K562 (cell line): ENCODE measurements around the gene ADGRG1. TPM values are rescaled to one million over a fixed set of nuclear protein-coding genes. Genes with fewer than 3 reads are reported as not detected.

Source experiments
- ATAC-seq: fragments of 200-7000 bp; cut with Tn5 transposase; 3 replicates; pipeline ENCODE4 v1.9.1; 2020; ENCODE audit warnings: moderate library complexity
- BruUV-seq: library from RNA; stranded (reverse); fragments of 400-500 nt; replicated peaks from 2 replicates; lab custom pipeline; 2021; lab: Mats Ljungman, UMichigan
- CTCF ChIA-PET: fragments of 300-600 bp; formaldehyde crosslinking; extraction: SDS; loops from one replicate; lab custom pipeline; 2021; ENCODE audit warnings: low intra/inter-chr PET ratio; lab: Yijun Ruan, JAX
- POLR2A ChIA-PET: fragments of 300-600, 350-650 bp; sonication (Branson Sonifier 250); formaldehyde crosslinking; extraction: SDS; loops from one replicate; lab custom pipeline; 2021; ENCODE audit warnings: antibody characterized with exemption, inconsistent platforms; lab: Yijun Ruan, JAX
- DNase-seq, 4 experiments: peaks; one replicate each; pipeline versions ENCODE4 v3.0.0 to v3.0.0-alpha.2; 2011 to 2018; ENCODE audit warnings: low spot score in 3 of 4, mixed read lengths in 3 of 4; ENCODE audit errors: extremely low read depth in 1 of 4
- FAIRE-seq: peaks from 2 replicates; lab custom pipeline; 2011; peaks lifted over from hg19 to GRCh38; lab: Jason Lieb, UNC
- H2AFZ ChIP-seq: 2 replicates; pipeline ENCODE4 v1.6.0; 2011; ENCODE audit warnings: low read depth, low read length, control low read depth, inconsistent platforms
- H3K27ac ChIP-seq: fragments of 200-600 bp; 3 replicates; pipeline ENCODE4 v1.8.0; 2011; ENCODE audit warnings: low read depth, mild to moderate bottlenecking, control low read depth, inconsistent platforms, low read length, moderate library complexity, mixed read lengths; ENCODE audit errors: extremely low read depth
- H3K27me3 ChIP-seq, 2 experiments: fragments of 300-600 bp in 1 of 2; 2 replicates in 1 of 2; 3 replicates in 1 of 2; pipeline versions ENCODE4 v1.6.0 to v1.8.0; 2011; ENCODE audit warnings: inconsistent platforms in 2 of 2, low read length in 2 of 2, mild to moderate bottlenecking in 1 of 2, mixed read lengths in 1 of 2, moderate library complexity in 1 of 2; ENCODE audit not compliant: control insufficient read depth in 2 of 2, insufficient read depth in 2 of 2
- H3K36me3 ChIP-seq: fragments of 300-600 bp; 3 replicates; pipeline ENCODE4 v1.8.0; 2011; ENCODE audit warnings: mild to moderate bottlenecking, low read length, inconsistent platforms; ENCODE audit not compliant: control insufficient read depth, insufficient read depth
- H3K4me1 ChIP-seq, 2 experiments: fragments of 200-600 bp in 1 of 2; replicated peaks in 1 of 2; 2 replicates in 1 of 2; 3 replicates in 1 of 2; pipeline versions ENCODE4 v1.5.1 to v1.8.0; 2011; ENCODE audit warnings: inconsistent platforms in 2 of 2, low read length in 2 of 2, mild to moderate bottlenecking in 1 of 2, mixed read lengths in 1 of 2, moderate library complexity in 1 of 2; ENCODE audit not compliant: control insufficient read depth in 2 of 2, insufficient read depth in 2 of 2
- H3K4me2 ChIP-seq: 2 replicates; pipeline ENCODE4 v1.6.1; 2011; ENCODE audit warnings: low read length, control low read depth, inconsistent platforms, mixed read lengths; ENCODE audit not compliant: insufficient read depth
- H3K4me3 ChIP-seq: fragments of 200-600 bp; sonication (generic), shearing (Covaris generic); 2 replicates; pipeline ENCODE4 v1.5.1; 2016; ENCODE audit warnings: control low read depth, inconsistent platforms
- H3K79me2 ChIP-seq: fragments of 200-600 bp; 3 replicates; pipeline ENCODE4 v1.8.0; 2011; ENCODE audit warnings: low read length, inconsistent platforms; ENCODE audit not compliant: control insufficient read depth, insufficient read depth
- H3K9ac ChIP-seq, 2 experiments: 2 replicates each; pipeline versions ENCODE4 v1.6.0 to v1.6.1; 2011; ENCODE audit warnings: low read depth in 2 of 2, low read length in 2 of 2, control low read depth in 1 of 2, inconsistent platforms in 1 of 2, mild to moderate bottlenecking in 1 of 2, mixed read lengths in 1 of 2; ENCODE audit not compliant: insufficient read depth in 1 of 2
- H3K9me1 ChIP-seq: one replicate; pipeline ENCODE4 v1.6.0; 2011; ENCODE audit warnings: inconsistent platforms, mild to moderate bottlenecking, low read length, moderate library complexity; ENCODE audit not compliant: control insufficient read depth, insufficient read depth
- H3K9me3 ChIP-seq: replicated peaks from 2 replicates; pipeline ENCODE4 v1.5.1; 2011; ENCODE audit warnings: low read depth, low read length, inconsistent platforms; ENCODE audit not compliant: control insufficient read depth, insufficient read depth
- H4K20me1 ChIP-seq: replicated peaks from 2 replicates; pipeline ENCODE4 v1.6.1; 2011; ENCODE audit warnings: low read length, inconsistent platforms, mixed read lengths; ENCODE audit not compliant: control insufficient read depth, insufficient read depth
- ATF3 ChIP-seq, 2 experiments: fragments of 450-650 bp in 1 of 2; sonication (generic) in 1 of 2; formaldehyde crosslinking in 1 of 2; IDR thresholded peaks in 1 of 2; conservative IDR thresholded peaks in 1 of 2; 2 replicates each; pipeline versions ENCODE4 v1.6.1 to v1.8.1; 2016 to 2023; ENCODE audit warnings: mild to moderate bottlenecking in 2 of 2, moderate library complexity in 2 of 2, inconsistent platforms in 1 of 2, missing genetic modification reagents in 1 of 2
- CEBPB ChIP-seq: fragments of 450-650 bp; IDR thresholded peaks from 2 replicates; pipeline ENCODE4 v1.6.1; 2016; ENCODE audit warnings: missing genetic modification characterization, missing compliant biosample characterization
- CEBPG ChIP-seq, 3 experiments: fragments of 200-800 bp in 1 of 3; sonication (Bioruptor generic) in 1 of 3; sonication (generic) in 1 of 3; formaldehyde crosslinking in 1 of 3; IDR thresholded peaks in 2 of 3; conservative IDR thresholded peaks in 1 of 3; 2 replicates each; pipeline versions ENCODE4 v1.6.1 to v1.8.0; 2016 to 2022; ENCODE audit warnings: missing compliant biosample characterization in 2 of 3, missing genetic modification characterization in 2 of 3, mild to moderate bottlenecking in 1 of 3, missing genetic modification reagents in 1 of 3
- ZKSCAN1 ChIP-seq: fragments of 150-350 bp; IDR thresholded peaks from 2 replicates; pipeline ENCODE4 v1.6.1; 2016; ENCODE audit warnings: low read depth, low read length
- ZNF655 ChIP-seq: fragments of 250-450 bp; sonication (Bioruptor Pico); IDR thresholded peaks from 2 replicates; pipeline ENCODE4 v1.5.0; 2021
- WGBS: fragments of 100-300 bp; shearing (Covaris generic); methylation state at CpG from one replicate; pipeline ENCODE4 v1.1.6; 2016; ENCODE audit warnings: low coverage, mixed read lengths; ENCODE audit not compliant: insufficient coverage; ENCODE audit errors: missing lambda C conversion rate; 5-methylcytosine and 5-hydroxymethylcytosine counted together
- in situ Hi-C: fragments of 300-500 bp; cut with MboI; formaldehyde crosslinking; loops from 4 replicates; pipeline ENCODE4 v1.15.0; 2018; ENCODE audit warnings: inconsistent platforms, mixed read lengths
- intact Hi-C: fragments of 100-400 bp; cut with micrococcal nuclease; formaldehyde crosslinking; loops from 2 replicates; pipeline ENCODE4 v1.14.2; 2022
- polyA plus RNA-seq, 8 experiments: library from polyadenylated mRNA; depleted of rRNA in 4 of 8; stranded (reverse) in 5 of 8; unstranded in 3 of 8; fragments of >200 nt; fragmentation: Nextera tagmentation in 2 of 8; fragmentation: Illumina TruSeq in 1 of 8; extraction: Ambion mirVana in 2 of 8; extraction: Trizol in 1 of 8; gene quantifications; 2 replicates each; pipeline versions ENCODE4 v1.2.1 to v1.2.3, GENCODE V29; 2011 to 2014; ENCODE audit warnings: inconsistent platforms in 1 of 8, missing spikeins in 1 of 8
- total RNA-seq, 7 experiments: library from RNA; depleted of rRNA in 6 of 7; stranded (reverse); fragments of >200 nt in 6 of 7; fragmentation: Illumina TruSeq in 2 of 7; extraction: Trizol in 2 of 7; gene quantifications; 2 replicates each; pipeline versions ENCODE4 v1.2.1 to v1.2.3, GENCODE V29; 2011 to 2021; ENCODE audit warnings: low replicate concordance in 1 of 7

The ADGRG1 gene
- total and polyA plus RNA-seq, 9 of the 15 experiments (the other 6 are each of a cell fraction or from before 2014, with no cell fraction given) = 0.04 to 0.31 (median 0.16) TPM; not detected in 6

GRCh38 chr16:57709663-57710062, 81.2 kb downstream of the ADGRG1 start:
- BruUV-seq = no TSS peak
- no peaks in the 10 kb centered on the region for H3K9me1 ChIP-seq
- FAIRE-seq (no peak), DNase-seq (no peak)
- intact Hi-C loops = no loop called here
- in situ Hi-C loops = no loop called here
- no peaks in the 10 kb centered on the region for H3K9me3 ChIP-seq
- H3K27me3 ChIP-seq = peaks cover 5 to 21% of the 10 kb centered on the region in 2 experiments; a peak in 4 of 5 replicates
- no peaks in the 10 kb centered on the region for H3K79me2 ChIP-seq
- CTCF ChIA-PET = no interaction called here
- peaks cover 6 to 16% of the 10 kb centered on the region in 2 experiments; a peak in 4 of 5 replicates for H3K4me1 ChIP-seq
- TF ChIP-seq ZNF655 (CRISPR knock-in tag) = no peak
- TF ChIP-seq ATF3 (IDR thresholded peaks at IDR 0.05) = peak; percentile 39
- no peak for TF ChIP-seq ATF3 (CRISPR knock-in tag; conservative IDR thresholded peaks at IDR 0.05)
- peak; percentile 56 for TF ChIP-seq CEBPB
- TF ChIP-seq ZKSCAN1 = no peak
- TF ChIP-seq CEBPG (CRISPR knock-in tag; IDR thresholded peaks at IDR 0.05) = no peak
- peak; percentile 32 to 58; a peak in 3 of 4 replicates for TF ChIP-seq CEBPG (tag; conservative IDR thresholded peaks at IDR 0.05 in 1 of 2, IDR thresholded peaks at IDR 0.05 in 1 of 2)
- TF ChIP-seq, all 486 proteins: peak for 3
- Histone ChIP-seq H3K4me2 (no peak overlapping the region), H2AFZ (no peak overlapping the region), H4K20me1 (no peaks in the 10 kb centered on the region), H3K4me3 (no peak overlapping the region), H3K27ac (no peak overlapping the region), H3K9ac (no peak overlapping the region), H3K36me3 (no peaks in the 10 kb centered on the region)
- ATAC-seq = no peak
- 8% methylated on average over 3 of the region's 3 CpGs for WGBS
- POLR2A ChIA-PET = no interaction called here
